Measurements from ENCODE around the gene TMC7. TPM values are rescaled to one million over a fixed set of nuclear protein-coding genes. Genes with fewer than 3 reads are reported as not detected.
"Not testable (repeated sequence)": the region's sequence is repeated elsewhere in the genome, so short reads cannot be mapped to it uniquely, and the experiment has no call there.

The TMC7 gene
- total RNA-seq, 2 donors from 2014 or later = 1.2 to 1.6 TPM

- DNase-seq (ENCODE audit: low spot score) = peak; percentile 96
- intact Hi-C loops (cut with DNase I) = no loop called here
Observed at GRCh38 chr16:18969050-18969854, 14.5 kb upstream of the TMC7 start.

- intact Hi-C loops (cut with DNase I) = no loop called here
Observed at GRCh38 chr16:18969855-18970240, 13.9 kb upstream of the TMC7 start.

GRCh38 chr16:18975109-18975508 lies 8.6 kb upstream of the TMC7 start:
- no peak for DNase-seq (ENCODE audit: low spot score)
- intact Hi-C loops (cut with DNase I) = no loop called here

More at GRCh38 chr16:18969855-18970240, 13.9 kb upstream of the TMC7 start:
- no peak for DNase-seq (ENCODE audit: low spot score)

- intact Hi-C loops (cut with DNase I) = loop anchor here in 1 of 2 donors (10.0 kb wide), 1 partner anchor 395 kb away; no protein-coding TSS in a partner anchor
- no peak for DNase-seq (ENCODE audit: low spot score)
Observed at GRCh38 chr16:18979936-18980335, 3.8 kb upstream of the TMC7 start.

GRCh38 chr16:18984435-18985005 lies 786 bp downstream of the TMC7 start:
- intact Hi-C loops (cut with DNase I) = loop anchor here in 1 of 2 donors (10.0 kb wide), 1 partner anchor 390 kb away; no protein-coding TSS in a partner anchor
- DNase-seq (ENCODE audit: low spot score) = no peak

GRCh38 chr16:18985256-18985655 lies 1.5 kb downstream of the TMC7 start:
- intact Hi-C loops (cut with DNase I) = loop anchor here in 1 of 2 donors (10.0 kb wide), 1 partner anchor 390 kb away; no protein-coding TSS in a partner anchor

GRCh38 chr16:18991731-18992130 lies 8.0 kb downstream of the TMC7 start:
- DNase-seq (ENCODE audit: low spot score); intact Hi-C loops (cut with DNase I): not testable (repeated sequence)

More at GRCh38 chr16:18985256-18985655, 1.5 kb downstream of the TMC7 start:
- not testable (repeated sequence) for DNase-seq (ENCODE audit: low spot score)

- DNase-seq (ENCODE audit: low spot score) = not testable (repeated sequence)
Observed at GRCh38 chr16:18993531-18993930, 9.8 kb downstream of the TMC7 start.

GRCh38 chr16:18994181-18994580 lies 10.4 kb downstream of the TMC7 start:
- intact Hi-C loops (cut with DNase I); DNase-seq (ENCODE audit: low spot score): not testable (repeated sequence)

More at GRCh38 chr16:18993531-18993930, 9.8 kb downstream of the TMC7 start:
- intact Hi-C loops (cut with DNase I) = not testable (repeated sequence)

- intact Hi-C loops (cut with DNase I); DNase-seq (ENCODE audit: low spot score): not testable (repeated sequence)
Observed at GRCh38 chr16:18995406-18995805, 11.7 kb downstream of the TMC7 start.

- DNase-seq (ENCODE audit: low spot score); intact Hi-C loops (cut with DNase I): not testable (repeated sequence)
Observed at GRCh38 chr16:18996536-18996935, 12.8 kb downstream of the TMC7 start.

- DNase-seq (ENCODE audit: low spot score); intact Hi-C loops (cut with DNase I): not testable (repeated sequence)
Observed at GRCh38 chr16:18997001-18997400, 13.3 kb downstream of the TMC7 start.

GRCh38 chr16:18999045-18999393 lies 15.3 kb downstream of the TMC7 start:
- intact Hi-C loops (cut with DNase I) = no loop called here
- DNase-seq (ENCODE audit: low spot score) = no peak

GRCh38 chr16:19001788-19002187 lies 18.1 kb downstream of the TMC7 start:
- no peak for DNase-seq (ENCODE audit: low spot score)
- intact Hi-C loops (cut with DNase I) = no loop called here

- intact Hi-C loops (cut with DNase I) = no loop called here
- no peak for DNase-seq (ENCODE audit: low spot score)
Observed at GRCh38 chr16:19003935-19004334, 20.2 kb downstream of the TMC7 start.

- intact Hi-C loops (cut with DNase I) = no loop called here
- DNase-seq (ENCODE audit: low spot score) = no peak
Observed at GRCh38 chr16:19005561-19006445, 22.1 kb downstream of the TMC7 start.

GRCh38 chr16:19006446-19007315 lies 22.9 kb downstream of the TMC7 start:
- DNase-seq (ENCODE audit: low spot score) = no peak
- intact Hi-C loops (cut with DNase I) = no loop called here

- intact Hi-C loops (cut with DNase I) = no loop called here
- DNase-seq (ENCODE audit: low spot score) = no peak
Observed at GRCh38 chr16:19008245-19009169, 24.8 kb downstream of the TMC7 start.
